Vagina (tissue), 2 donors: Measurements from ENCODE around the gene SNTB2.

Source experiments
- CTCF ChIP-seq, 3 experiments: fragments of 450-650 bp in 2 of 3; fragments of 200-600 bp in 1 of 3; sonication (generic) in 1 of 3; IDR thresholded peaks; one replicate each; pipeline ENCODE4 v1.5.1; 2017 to 2019; ENCODE audit warnings: antibody characterized with exemption in 3 of 3, mild to moderate bottlenecking in 2 of 3, moderate library complexity in 2 of 3
- POLR2A ChIP-seq, 2 donors: fragments of 450-650 bp; IDR thresholded peaks; one replicate each; pipeline ENCODE4 v1.6.1; 2017; ENCODE audit warnings: antibody characterized with exemption in 2 of 2, mild to moderate bottlenecking in 2 of 2, moderate library complexity in 2 of 2
- POLR2AphosphoS5 ChIP-seq, 2 donors: sonication (generic); formaldehyde crosslinking; IDR thresholded peaks; one replicate each; pipeline ENCODE4 v1.9.0; 2017; ENCODE audit warnings: antibody characterized with exemption in 2 of 2, mild to moderate bottlenecking in 2 of 2, low read depth in 1 of 2; ENCODE audit not compliant: insufficient read depth in 1 of 2

- TF ChIP-seq CTCF (IDR thresholded peaks at IDR 0.05), result no peak
- no peak for TF ChIP-seq POLR2A (IDR thresholded peaks at IDR 0.05)
- no peak for TF ChIP-seq POLR2AphosphoS5 (IDR thresholded peaks at IDR 0.05; ENCODE audit: insufficient read depth in 1 of 2, low read depth in 1 of 2)
Observed at GRCh38 chr16:69327585-69328310, 140.8 kb downstream of the SNTB2 start.
